NCI-H2196 treated with DMSO at 0.1 percent for 48 hours (cell line): ENCODE data around the gene SCARB1.

Experiments
- DNase-seq: peaks from one replicate; lab custom pipeline; 2025; ENCODE audit not compliant: unreplicated experiment; lab: John Stamatoyannopoulos, UW

Gene SCARB1

DNA sequence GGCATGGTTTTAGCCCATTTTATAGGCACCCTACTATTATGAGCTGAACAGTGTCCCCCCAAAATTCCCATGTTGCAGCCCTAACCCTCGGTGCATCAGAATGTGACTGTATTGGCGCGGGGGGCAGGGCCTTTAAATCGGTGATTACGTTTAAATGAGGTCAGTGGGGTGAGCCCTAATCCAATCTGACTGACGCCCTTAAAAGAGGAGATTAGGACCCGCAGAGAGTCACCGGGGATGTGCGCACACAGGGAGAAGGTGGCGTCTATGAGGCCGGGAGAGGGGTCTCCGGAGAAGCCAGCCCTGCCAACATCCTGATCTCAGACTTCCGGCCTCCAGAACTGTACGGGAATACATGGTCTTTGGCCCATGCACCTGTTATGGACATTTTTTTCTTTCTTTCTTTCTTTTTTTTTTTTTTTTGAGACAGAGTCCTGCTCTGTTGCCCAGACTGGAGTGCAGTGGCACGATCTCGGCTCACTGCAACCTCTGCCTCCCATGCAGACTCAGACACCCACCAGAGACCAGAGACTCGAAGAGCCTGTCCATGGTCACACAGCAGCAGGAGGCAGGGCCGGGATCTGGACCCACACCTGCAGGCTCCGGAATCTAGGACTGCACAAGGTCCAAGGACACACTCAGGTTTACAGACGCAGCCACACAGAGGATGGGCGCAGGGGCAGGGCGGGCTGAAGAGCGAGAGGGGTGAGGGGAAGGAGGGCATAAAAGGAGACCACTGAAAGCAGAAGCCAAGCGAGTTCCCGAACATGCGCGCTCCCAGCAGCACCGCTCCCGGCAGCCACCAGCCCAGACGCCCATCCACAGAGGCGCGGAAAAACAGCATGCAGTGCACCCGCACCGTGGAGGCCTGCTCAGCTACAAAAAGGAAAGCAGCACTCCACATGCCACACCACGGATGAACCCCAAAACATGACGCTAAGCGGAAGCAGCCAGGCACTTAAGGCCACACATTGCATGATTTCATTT lies 19.0 kb downstream of the SCARB1 start:
- no peak for DNase-seq

GRCh38 chr12:124842800-124843510 lies 20.7 kb downstream of the SCARB1 start:
- no peak for DNase-seq

- DNase-seq, result no peak
These were observed 21.5 kb downstream of the SCARB1 start for GRCh38 chr12:124842073-124842749.

DNA sequence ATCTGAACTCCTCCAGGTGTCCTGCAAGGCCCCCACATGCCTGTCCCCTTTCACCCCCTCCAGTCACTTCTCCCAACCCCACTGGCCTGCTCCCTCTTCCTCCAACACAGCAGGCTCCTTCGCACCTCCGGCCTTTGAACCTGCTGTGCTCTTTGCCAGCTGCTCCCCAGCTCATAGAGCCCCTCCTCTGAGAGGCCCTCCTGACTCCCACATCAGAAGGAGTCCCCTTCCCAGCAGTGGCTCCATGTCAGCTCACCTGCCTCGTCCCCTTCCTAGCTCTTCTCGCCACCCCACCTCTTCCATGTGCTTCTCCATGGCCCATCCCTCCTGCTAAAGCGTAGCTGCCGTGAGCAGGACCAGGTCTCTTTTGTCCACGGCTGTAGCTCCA lies 22.1 kb downstream of the SCARB1 start:
- no peak for DNase-seq

DNA sequence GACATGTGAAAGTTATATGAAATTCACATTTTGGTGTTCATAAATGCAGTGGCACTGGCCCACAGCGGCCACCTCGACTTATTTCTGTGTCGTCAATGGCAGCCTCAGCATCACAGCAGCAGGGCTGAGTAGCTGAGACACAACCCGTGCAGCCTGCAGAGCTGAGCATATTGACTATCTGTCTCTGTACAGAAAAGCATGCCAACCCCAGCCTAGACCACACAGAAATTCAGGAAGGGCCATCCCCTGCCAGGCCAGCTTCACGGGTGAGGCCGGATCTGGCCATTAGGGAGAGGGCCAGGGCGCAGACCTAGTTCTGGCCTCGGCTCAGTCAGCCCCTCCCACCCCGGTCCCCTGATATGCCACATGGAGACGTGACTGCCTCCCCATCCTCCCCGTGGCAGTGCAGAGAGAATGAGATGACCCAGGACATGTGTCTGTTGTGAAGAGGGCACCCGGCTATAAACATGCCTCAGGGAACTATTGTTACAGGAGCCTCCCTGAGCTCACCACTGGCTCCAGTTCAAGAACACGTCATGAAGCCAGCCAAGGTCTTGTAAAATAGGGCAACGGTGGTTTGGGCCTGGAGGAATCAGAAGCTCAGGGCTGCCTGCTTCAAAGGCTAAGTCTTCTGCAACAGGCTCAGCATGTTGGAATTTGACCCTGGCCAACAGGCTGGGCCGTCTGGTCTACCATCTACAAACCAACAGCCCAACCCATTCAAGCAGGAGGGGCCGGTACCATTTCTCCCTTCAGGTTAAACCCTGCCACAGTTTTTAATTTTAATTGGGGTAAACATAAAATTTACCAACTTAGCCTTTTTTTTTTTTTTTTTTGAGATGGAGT lies 25.5 kb downstream of the SCARB1 start:
- DNase-seq, result peak; percentile 84

GRCh38 chr12:124837249-124837897 lies 26.3 kb downstream of the SCARB1 start:
- DNase-seq, result no peak

DNA sequence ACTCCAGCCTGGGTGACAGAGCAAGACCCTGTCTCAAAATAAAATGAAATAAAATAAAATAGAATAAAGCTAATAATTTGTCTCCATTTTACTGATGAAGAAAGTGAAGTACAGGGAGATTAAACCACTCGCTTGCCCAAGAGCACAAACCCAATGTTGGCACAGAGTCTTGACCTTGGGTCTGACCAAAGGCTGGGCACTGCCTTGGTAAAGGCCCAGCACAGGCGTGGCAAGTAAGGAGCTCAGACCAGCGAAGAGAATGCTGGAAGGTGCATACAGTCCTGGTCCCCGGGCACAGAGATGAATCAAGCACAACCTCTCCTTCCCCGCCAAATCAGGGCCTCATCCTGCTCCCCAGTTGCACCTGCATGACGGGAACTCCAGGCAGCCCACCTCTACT lies 26.9 kb downstream of the SCARB1 start:
- no peak for DNase-seq

GRCh38 chr12:124835656-124836410 lies 27.8 kb downstream of the SCARB1 start:
- no peak for DNase-seq

DNA sequence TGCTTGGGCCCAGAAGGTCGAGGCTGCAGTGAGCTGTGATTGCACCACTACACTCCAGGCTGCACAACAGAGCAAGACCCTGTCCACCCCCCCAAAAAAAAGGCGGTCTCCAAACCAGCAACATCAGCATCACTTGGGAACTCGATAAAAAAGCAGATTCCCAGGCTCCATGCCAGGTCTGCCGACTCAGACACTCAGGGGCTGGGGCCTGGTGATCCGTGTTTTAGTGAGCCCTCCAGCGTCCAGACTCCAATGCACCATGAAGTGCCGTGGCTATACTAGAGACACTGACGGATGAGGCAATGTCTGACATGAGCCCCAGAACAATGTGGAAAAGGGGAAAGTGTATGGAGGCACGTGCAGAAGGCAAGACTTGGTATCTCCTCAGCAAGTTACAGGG lies 28.8 kb downstream of the SCARB1 start:
- DNase-seq, result no peak

GRCh38 chr12:124833693-124834122 lies 30.0 kb downstream of the SCARB1 start:
- no peak for DNase-seq

- DNase-seq, result no peak
These were observed 30.8 kb downstream of the SCARB1 start for GRCh38 chr12:124832856-124833255.

DNA sequence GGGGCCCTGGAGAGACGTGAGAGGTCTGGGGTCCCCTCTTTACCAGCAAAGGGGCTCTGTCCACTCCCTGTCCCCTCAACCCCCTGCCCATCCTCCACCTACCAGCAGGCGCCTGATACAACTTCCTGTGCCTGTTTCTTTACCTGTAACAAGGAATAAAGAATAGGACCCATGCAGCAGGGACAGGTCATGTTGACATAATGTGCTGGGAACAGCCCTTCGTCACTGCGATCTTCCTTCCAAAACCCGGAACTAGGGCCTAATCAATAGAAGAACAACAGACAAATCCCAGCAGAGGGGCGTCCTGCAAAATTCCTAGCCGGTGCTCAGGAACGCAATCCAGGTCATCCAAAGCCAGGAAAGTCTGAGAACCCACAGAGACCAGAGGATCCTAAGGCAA lies 32.1 kb downstream of the SCARB1 start:
- DNase-seq, result no peak

- no peak for DNase-seq
These were observed 33.4 kb downstream of the SCARB1 start for GRCh38 chr12:124830306-124830705.

DNA sequence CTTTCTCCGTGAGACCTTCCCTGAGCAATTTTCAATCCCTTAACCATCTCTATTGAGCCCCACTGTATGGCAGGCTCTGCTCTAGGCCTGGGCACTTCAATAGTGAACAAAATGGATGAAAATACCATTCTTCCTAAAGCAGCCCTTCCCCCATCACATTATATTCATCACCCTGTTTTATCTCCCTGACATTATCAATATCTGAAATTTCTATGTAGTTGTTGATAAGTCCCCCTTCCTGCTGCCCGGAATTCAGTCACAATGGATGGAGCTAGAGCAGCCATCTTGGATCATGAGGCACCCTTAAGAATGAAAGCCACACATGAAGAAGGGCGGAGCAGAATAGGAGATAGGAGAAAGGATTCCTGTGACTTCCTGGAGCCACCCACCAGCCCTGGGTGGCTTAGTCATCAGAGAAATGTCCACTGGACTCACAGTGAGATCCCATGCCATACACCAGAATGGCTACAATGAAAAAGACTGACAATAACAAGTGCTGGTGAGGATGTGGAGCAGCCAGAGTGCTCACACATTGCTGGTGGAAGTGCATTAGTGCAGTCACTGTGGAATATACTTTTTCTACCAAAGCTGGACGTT lies 33.9 kb downstream of the SCARB1 start:
- no peak for DNase-seq

DNA sequence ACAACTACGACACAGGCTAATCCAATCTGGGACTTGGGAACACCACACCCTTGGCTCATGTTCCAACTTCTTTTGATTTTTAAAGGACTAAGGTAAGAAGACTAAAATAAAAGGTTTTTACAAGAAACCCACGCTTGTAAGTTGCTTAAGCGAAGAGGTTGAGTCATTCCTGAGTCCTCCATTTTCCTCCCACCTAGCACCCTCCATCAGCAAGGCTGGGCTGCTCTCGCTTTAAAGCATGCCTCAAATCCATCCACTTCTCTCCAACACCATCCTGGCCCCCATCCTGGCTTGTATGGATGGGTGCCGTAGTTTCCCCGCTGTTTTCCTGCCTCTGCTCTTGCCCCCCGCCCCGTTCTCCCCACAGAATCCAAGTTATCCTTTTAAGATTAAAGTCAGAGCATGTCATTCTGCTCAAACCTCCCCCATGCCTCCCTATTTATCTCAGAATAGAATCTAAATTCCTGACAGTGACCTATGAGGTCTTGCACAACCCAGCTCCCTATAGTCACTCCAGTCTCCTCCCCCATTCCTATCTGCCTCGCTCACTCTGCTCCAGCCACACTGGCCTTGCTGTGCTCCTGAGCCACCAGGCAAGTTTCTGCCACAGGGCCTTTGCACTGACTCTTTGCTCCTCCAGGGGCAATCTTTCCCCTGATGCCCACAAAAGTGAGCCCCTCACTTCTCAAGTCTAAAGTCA lies 34.5 kb downstream of the SCARB1 start:
- no peak for DNase-seq

- DNase-seq, result no peak
These were observed 35.2 kb downstream of the SCARB1 start for GRCh38 chr12:124828264-124829007.

- DNase-seq, result peak; percentile 71
These were observed 36.0 kb downstream of the SCARB1 start for GRCh38 chr12:124827588-124828184.
